NT2/D1 (cell line): ENCODE measurements around the gene PKP3.
"Not testable (repeated sequence)": the region's sequence is repeated elsewhere in the genome, so short reads cannot be mapped to it uniquely, and the experiment has no call there.

Experiments used
- DNase-seq: peaks from one replicate; pipeline ENCODE4 v3.0.0-alpha.2; 2011; ENCODE audit warnings: low read depth, low spot score
- H3K27me3 ChIP-seq: 2 replicates; pipeline ENCODE4 v1.6.0; 2011; ENCODE audit warnings: mild to moderate bottlenecking; ENCODE audit not compliant: insufficient read length, insufficient read depth
- H3K36me3 ChIP-seq: 2 replicates; pipeline ENCODE4 v1.6.1; 2011; ENCODE audit warnings: mild to moderate bottlenecking, low read length, mixed read lengths; ENCODE audit not compliant: insufficient read depth, insufficient read length
- H3K4me1 ChIP-seq: 2 replicates; pipeline ENCODE4 v1.5.1; 2011; ENCODE audit not compliant: insufficient read depth, insufficient read length
- H3K4me3 ChIP-seq: 2 replicates; pipeline ENCODE4 v1.5.1; 2011; ENCODE audit warnings: low read depth; ENCODE audit not compliant: insufficient read length
- H3K9ac ChIP-seq: 2 replicates; pipeline ENCODE4 v1.6.0; 2011; ENCODE audit warnings: low read depth; ENCODE audit not compliant: insufficient read length
- H3K9me3 ChIP-seq: 2 replicates; pipeline ENCODE4 v1.5.1; 2011; ENCODE audit warnings: mild to moderate bottlenecking, low read length; ENCODE audit not compliant: insufficient read depth
- SUZ12 ChIP-seq: IDR thresholded peaks from 2 replicates; pipeline ENCODE4 v1.6.1; 2011; ENCODE audit not compliant: insufficient read length, insufficient read depth; ENCODE audit errors: extremely low read depth
- YY1 ChIP-seq: IDR thresholded peaks from 2 replicates; pipeline ENCODE4 v1.6.1; 2011; ENCODE audit not compliant: insufficient read length, insufficient read depth
- ZNF274 ChIP-seq: IDR thresholded peaks from 2 replicates; pipeline ENCODE4 v1.6.1; 2011; ENCODE audit warnings: mild to moderate bottlenecking, low read depth, low read length

Gene PKP3

GRCh38 chr11:418343-419247 lies 24.6 kb downstream of the PKP3 start:
- peaks cover 18% of the 10 kb centered on the region for H3K4me1 ChIP-seq
- H3K4me3 ChIP-seq, result no peak overlapping the region
- peaks cover 39% of the 10 kb centered on the region for H3K27me3 ChIP-seq
- H3K9ac ChIP-seq, result no peak overlapping the region
- no peaks in the 10 kb centered on the region for H3K36me3 ChIP-seq
- TF ChIP-seq SUZ12, result no peak
- no peak for TF ChIP-seq ZNF274
- no peak for TF ChIP-seq YY1
- DNase-seq, result no peak
- H3K9me3 ChIP-seq, result no peaks in the 10 kb centered on the region

GRCh38 chr11:419248-420005 lies 25.4 kb downstream of the PKP3 start:
- Histone ChIP-seq H3K4me1 (peaks cover 18% of the 10 kb centered on the region), H3K9ac (no peak overlapping the region), H3K27me3 (peaks cover 39% of the 10 kb centered on the region), H3K4me3 (no peak overlapping the region), H3K36me3 (no peaks in the 10 kb centered on the region), H3K9me3 (no peaks in the 10 kb centered on the region)
- no peak for TF ChIP-seq YY1
- TF ChIP-seq SUZ12, result no peak
- TF ChIP-seq ZNF274, result no peak
- no peak for DNase-seq

GRCh38 chr11:420054-420910 lies 26.3 kb downstream of the PKP3 start:
- H3K4me1 ChIP-seq, result peaks cover 18% of the 10 kb centered on the region
- H3K36me3 ChIP-seq, result no peaks in the 10 kb centered on the region
- TF ChIP-seq SUZ12, result no peak
- no peak for TF ChIP-seq YY1
- TF ChIP-seq ZNF274, result no peak
- peaks cover 36% of the 10 kb centered on the region for H3K27me3 ChIP-seq
- no peak overlapping the region for H3K4me3 ChIP-seq
- DNase-seq, result no peak
- no peaks in the 10 kb centered on the region for H3K9me3 ChIP-seq
- no peak overlapping the region for H3K9ac ChIP-seq

GRCh38 chr11:420911-421321 lies 26.9 kb downstream of the PKP3 start:
- H3K4me1 ChIP-seq, result peaks cover 13% of the 10 kb centered on the region
- H3K27me3 ChIP-seq, result peaks cover 29% of the 10 kb centered on the region
- H3K9ac ChIP-seq, result no peak overlapping the region
- TF ChIP-seq ZNF274 (no peak), SUZ12 (no peak), YY1 (no peak)
- H3K36me3 ChIP-seq, result no peaks in the 10 kb centered on the region
- H3K9me3 ChIP-seq, result no peaks in the 10 kb centered on the region
- H3K4me3 ChIP-seq, result no peak overlapping the region
- DNase-seq, result no peak

- H3K4me1 ChIP-seq, result peaks cover 5% of the 10 kb centered on the region
- H3K36me3 ChIP-seq, result no peaks in the 10 kb centered on the region
- no peak for DNase-seq
- peaks cover 16% of the 10 kb centered on the region for H3K27me3 ChIP-seq
- H3K9ac ChIP-seq, result no peak overlapping the region
- no peak for TF ChIP-seq YY1
- no peak for TF ChIP-seq SUZ12
- no peak for TF ChIP-seq ZNF274
- no peaks in the 10 kb centered on the region for H3K9me3 ChIP-seq
- H3K4me3 ChIP-seq, result no peak overlapping the region
Observed at GRCh38 chr11:422249-422656, 28.2 kb downstream of the PKP3 start.

- TF ChIP-seq YY1, result no peak
Observed at GRCh38 chr11:424232-424631, 30.2 kb downstream of the PKP3 start.

GRCh38 chr11:424766-425165 lies 30.8 kb downstream of the PKP3 start:
- H3K36me3 ChIP-seq, H3K9ac ChIP-seq, H3K4me1 ChIP-seq, DNase-seq, H3K27me3 ChIP-seq, H3K4me3 ChIP-seq, H3K9me3 ChIP-seq: not testable (repeated sequence)

More at GRCh38 chr11:424232-424631, 30.2 kb downstream of the PKP3 start:
- H3K36me3 ChIP-seq, result no peaks in the 10 kb centered on the region
- H3K4me3 ChIP-seq, result no peak overlapping the region
- H3K27me3 ChIP-seq, result no peaks in the 10 kb centered on the region
- H3K9ac ChIP-seq, result no peak overlapping the region
- peaks cover 3% of the 10 kb centered on the region for H3K4me1 ChIP-seq
- H3K9me3 ChIP-seq, result no peaks in the 10 kb centered on the region
- no peak for DNase-seq
